Measurements from ENCODE around the gene SHISA6. TPM values are rescaled to one million over a fixed set of nuclear protein-coding genes. Genes with fewer than 3 reads are reported as not detected.

Gene SHISA6
- total RNA-seq, 1 donor from 2014 or later, result 3.3 TPM

DNA sequence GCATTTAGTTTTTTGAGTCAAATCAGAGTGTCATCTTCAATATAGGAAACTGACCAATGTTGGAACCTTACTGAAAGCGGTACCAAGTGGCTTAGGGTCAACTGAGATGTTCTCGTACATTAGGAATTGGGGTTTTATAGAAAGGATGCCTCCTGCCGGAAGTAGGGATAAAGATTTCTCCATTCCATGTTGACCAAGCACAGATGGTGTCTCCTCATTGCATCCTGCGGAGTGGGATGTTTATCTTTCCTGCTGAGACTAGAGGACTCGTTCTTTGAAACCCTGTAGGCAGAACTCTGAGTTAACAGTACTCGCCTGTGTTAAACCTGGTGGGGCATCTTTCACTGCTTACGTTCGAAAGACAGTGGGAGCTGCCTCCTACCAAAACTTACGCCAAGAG lies 1.4 kb downstream of the SHISA6 start:
- DNase-seq (ENCODE audit: low spot score), result no peak
- H3K9me3 Mint-ChIP-seq, result peaks cover 8% of the 10 kb centered on the region

DNA sequence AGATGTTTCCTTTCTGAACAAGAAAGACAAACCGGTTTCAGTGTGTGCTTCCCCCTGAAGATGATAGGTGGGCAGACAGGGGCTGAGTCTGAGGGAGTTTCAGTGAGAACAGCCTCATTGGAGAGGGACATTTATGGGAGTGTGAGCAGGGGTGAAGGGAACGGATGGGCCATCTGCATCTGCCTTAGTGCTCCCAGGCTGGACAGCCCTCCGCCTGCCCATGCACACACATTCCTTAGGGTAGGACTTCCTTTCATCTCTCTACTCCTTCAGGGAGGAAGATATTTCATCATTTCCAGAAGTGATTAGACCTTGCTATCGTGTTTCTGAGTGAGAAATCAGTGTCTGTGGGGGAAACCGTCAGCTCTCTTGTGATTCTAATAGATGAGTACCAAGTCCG lies 3.8 kb downstream of the SHISA6 start:
- Histone ChIP-seq H3K27me3 (peaks cover 65% of the 10 kb centered on the region), H3K4me1 (peaks cover 3% of the 10 kb centered on the region), H3K27ac (no peak overlapping the region), H3K9me3 (ENCODE audit: low read depth) (no peaks in the 10 kb centered on the region), H3F3A (ENCODE audit: low read depth) (peaks cover 9% of the 10 kb centered on the region), H3K4me2 (no peak overlapping the region), H4K20me1 (ENCODE audit: low read depth) (peaks cover 11% of the 10 kb centered on the region), H3K79me2 (ENCODE audit: low read depth) (no peaks in the 10 kb centered on the region), H3K4me3 (no peak overlapping the region), H2AFZ (replicated peaks) (no peak overlapping the region), H3K9ac (no peak overlapping the region), H3K36me3 (no peaks in the 10 kb centered on the region)
- H3K9me3 Mint-ChIP-seq, result peaks cover 8% of the 10 kb centered on the region
- H3K36me3 Mint-ChIP-seq, result peaks cover 3% of the 10 kb centered on the region
- no peak overlapping the region for H3K27ac Mint-ChIP-seq
- no peak overlapping the region for H3K4me3 Mint-ChIP-seq
- H3K4me1 Mint-ChIP-seq, result peaks cover 6% of the 10 kb centered on the region
- TF ChIP-seq, protein P1, sequence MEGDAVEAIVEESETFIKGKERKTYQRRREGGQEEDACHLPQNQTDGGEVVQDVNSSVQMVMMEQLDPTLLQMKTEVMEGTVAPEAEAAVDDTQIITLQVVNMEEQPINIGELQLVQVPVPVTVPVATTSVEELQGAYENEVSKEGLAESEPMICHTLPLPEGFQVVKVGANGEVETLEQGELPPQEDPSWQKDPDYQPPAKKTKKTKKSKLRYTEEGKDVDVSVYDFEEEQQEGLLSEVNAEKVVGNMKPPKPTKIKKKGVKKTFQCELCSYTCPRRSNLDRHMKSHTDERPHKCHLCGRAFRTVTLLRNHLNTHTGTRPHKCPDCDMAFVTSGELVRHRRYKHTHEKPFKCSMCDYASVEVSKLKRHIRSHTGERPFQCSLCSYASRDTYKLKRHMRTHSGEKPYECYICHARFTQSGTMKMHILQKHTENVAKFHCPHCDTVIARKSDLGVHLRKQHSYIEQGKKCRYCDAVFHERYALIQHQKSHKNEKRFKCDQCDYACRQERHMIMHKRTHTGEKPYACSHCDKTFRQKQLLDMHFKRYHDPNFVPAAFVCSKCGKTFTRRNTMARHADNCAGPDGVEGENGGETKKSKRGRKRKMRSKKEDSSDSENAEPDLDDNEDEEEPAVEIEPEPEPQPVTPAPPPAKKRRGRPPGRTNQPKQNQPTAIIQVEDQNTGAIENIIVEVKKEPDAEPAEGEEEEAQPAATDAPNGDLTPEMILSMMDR (IDR thresholded peaks at IDR 0.05), result no peak
- no peak for TF ChIP-seq EZH2phosphoT487 (IDR thresholded peaks at IDR 0.05)
- no peak for TF ChIP-seq EZH2 (IDR thresholded peaks at IDR 0.05)
- peaks cover 42% of the 10 kb centered on the region for H3K27me3 Mint-ChIP-seq (ENCODE audit: insufficient read depth, low read depth)
- no peak for DNase-seq (ENCODE audit: low spot score)

More for the DNA sequence above, 1.4 kb downstream of the SHISA6 start:
- H3K9me3 ChIP-seq (ENCODE audit: low read depth), result no peaks in the 10 kb centered on the region
- H3K79me2 ChIP-seq (ENCODE audit: low read depth), result no peaks in the 10 kb centered on the region
- peaks cover 3% of the 10 kb centered on the region for H3K36me3 Mint-ChIP-seq
- H3K4me1 ChIP-seq, result peaks cover 3% of the 10 kb centered on the region
- H3K4me1 Mint-ChIP-seq, result peaks cover 13% of the 10 kb centered on the region
- H3K4me2 ChIP-seq, result peak overlapping the region; percentile 78
- peaks cover 11% of the 10 kb centered on the region for H4K20me1 ChIP-seq (ENCODE audit: low read depth)
- peak overlapping the region; percentile 81 for H3K4me3 Mint-ChIP-seq
- TF ChIP-seq, protein P1 (IDR thresholded peaks at IDR 0.05), result no peak
- no peak for TF ChIP-seq EZH2 (IDR thresholded peaks at IDR 0.05)
- TF ChIP-seq EZH2phosphoT487 (IDR thresholded peaks at IDR 0.05), result no peak
- H3K27ac ChIP-seq, result no peak overlapping the region
- no peaks in the 10 kb centered on the region for H3K36me3 ChIP-seq
- H3F3A ChIP-seq (ENCODE audit: low read depth), result peaks cover 9% of the 10 kb centered on the region
- H2AFZ ChIP-seq (replicated peaks), result no peak overlapping the region
- peaks cover 88% of the 10 kb centered on the region for H3K27me3 ChIP-seq
- H3K9ac ChIP-seq, result no peak overlapping the region
- no peak overlapping the region for H3K27ac Mint-ChIP-seq
- peak overlapping the region; percentile 42 for H3K4me3 ChIP-seq
- H3K27me3 Mint-ChIP-seq (ENCODE audit: insufficient read depth, low read depth), result peaks cover 51% of the 10 kb centered on the region

DNA sequence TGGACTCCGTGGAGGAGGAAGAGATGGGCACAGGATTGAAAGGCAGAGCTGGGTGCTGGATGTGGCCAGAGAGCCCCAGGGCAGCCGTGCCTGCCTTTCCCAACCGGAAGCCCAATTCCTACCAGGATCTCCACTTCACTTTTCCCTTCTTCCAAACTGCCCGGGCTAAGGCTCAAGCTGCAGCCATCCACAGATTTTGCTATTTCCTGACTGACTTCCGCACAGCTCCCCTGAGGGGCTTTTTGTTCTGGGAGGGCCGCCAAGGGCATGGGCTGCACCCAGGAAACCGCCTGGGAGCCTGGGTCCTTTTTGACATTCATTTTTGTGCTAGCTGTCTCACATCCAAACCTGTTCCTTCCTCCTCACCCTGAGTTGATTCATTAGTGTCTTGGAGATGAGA lies 4.2 kb downstream of the SHISA6 start:
- Histone ChIP-seq H4K20me1 (ENCODE audit: low read depth) (peaks cover 11% of the 10 kb centered on the region), H3K27me3 (peaks cover 60% of the 10 kb centered on the region), H3K36me3 (no peaks in the 10 kb centered on the region), H3K4me3 (no peak overlapping the region), H3K4me1 (peaks cover 3% of the 10 kb centered on the region), H2AFZ (replicated peaks) (no peak overlapping the region), H3K27ac (no peak overlapping the region), H3K9ac (no peak overlapping the region), H3K79me2 (ENCODE audit: low read depth) (no peaks in the 10 kb centered on the region), H3K4me2 (no peak overlapping the region), H3K9me3 (ENCODE audit: low read depth) (no peaks in the 10 kb centered on the region), H3F3A (ENCODE audit: low read depth) (peaks cover 9% of the 10 kb centered on the region)
- Mint-ChIP-seq H3K4me3 (no peak overlapping the region), H3K4me1 (peaks cover 6% of the 10 kb centered on the region), H3K36me3 (peaks cover 3% of the 10 kb centered on the region), H3K27ac (no peak overlapping the region), H3K9me3 (peaks cover 8% of the 10 kb centered on the region), H3K27me3 (ENCODE audit: insufficient read depth, low read depth) (peaks cover 41% of the 10 kb centered on the region)
- TF ChIP-seq EZH2phosphoT487 (IDR thresholded peaks at IDR 0.05), result no peak
- TF ChIP-seq EZH2 (IDR thresholded peaks at IDR 0.05), result no peak
- TF ChIP-seq, protein P1 (IDR thresholded peaks at IDR 0.05), result no peak
- DNase-seq (ENCODE audit: low spot score), result no peak
